ENCODE measurements around the gene COL28A1.
"Not testable (repeated sequence)": the region's sequence is repeated elsewhere in the genome, so short reads cannot be mapped to it uniquely, and the experiment has no call there.

COL28A1 gene

DNA sequence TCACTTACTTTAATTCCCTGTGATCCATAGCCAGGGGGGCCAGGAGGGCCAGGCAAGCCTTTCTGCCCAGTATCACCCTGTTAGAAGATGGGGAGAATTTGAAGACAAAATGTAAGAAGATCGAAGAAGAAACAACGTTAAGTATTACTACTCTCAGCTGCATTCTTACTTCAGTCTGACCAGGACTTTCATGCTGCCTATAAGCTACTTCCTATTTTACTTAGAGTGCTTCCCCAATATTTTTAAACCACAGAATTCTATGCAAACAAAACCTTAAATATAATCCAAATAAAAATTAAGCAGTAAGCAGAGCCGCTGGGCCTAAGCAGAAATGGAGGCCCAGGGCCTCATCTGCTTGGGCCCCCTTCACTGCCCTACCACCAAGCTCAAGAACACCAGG is 117.8 kb downstream of the COL28A1 start:
- H3K4me3 ChIP-seq (ENCODE audit: low read length): no peak overlapping the region
- no peak for TF ChIP-seq ZNF274 (IDR thresholded peaks at IDR 0.05; ENCODE audit: low read depth, low read length)

DNA sequence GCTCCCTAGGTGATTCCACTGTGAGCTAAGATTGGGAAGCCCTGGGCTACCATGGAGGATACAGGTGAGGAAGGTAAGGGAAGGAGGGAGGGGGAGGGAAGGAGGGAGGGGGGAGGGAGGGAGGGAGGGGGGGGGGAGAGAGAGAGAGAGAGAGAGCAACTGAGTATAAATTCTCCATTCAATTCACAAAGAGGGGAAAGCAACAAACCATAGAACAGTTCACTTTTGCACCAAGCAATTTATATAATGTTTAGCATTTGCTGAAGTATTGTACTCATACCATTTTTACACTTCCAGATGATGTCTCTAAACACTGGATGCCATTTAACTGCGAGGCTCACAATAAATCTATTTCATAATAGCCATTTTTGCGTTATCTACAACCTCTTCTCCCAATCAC is 118.3 kb downstream of the COL28A1 start:
- no peak for TF ChIP-seq ZNF274 (IDR thresholded peaks at IDR 0.05; ENCODE audit: low read depth, low read length)
- no peak overlapping the region for H3K4me3 ChIP-seq (ENCODE audit: low read length)

DNA sequence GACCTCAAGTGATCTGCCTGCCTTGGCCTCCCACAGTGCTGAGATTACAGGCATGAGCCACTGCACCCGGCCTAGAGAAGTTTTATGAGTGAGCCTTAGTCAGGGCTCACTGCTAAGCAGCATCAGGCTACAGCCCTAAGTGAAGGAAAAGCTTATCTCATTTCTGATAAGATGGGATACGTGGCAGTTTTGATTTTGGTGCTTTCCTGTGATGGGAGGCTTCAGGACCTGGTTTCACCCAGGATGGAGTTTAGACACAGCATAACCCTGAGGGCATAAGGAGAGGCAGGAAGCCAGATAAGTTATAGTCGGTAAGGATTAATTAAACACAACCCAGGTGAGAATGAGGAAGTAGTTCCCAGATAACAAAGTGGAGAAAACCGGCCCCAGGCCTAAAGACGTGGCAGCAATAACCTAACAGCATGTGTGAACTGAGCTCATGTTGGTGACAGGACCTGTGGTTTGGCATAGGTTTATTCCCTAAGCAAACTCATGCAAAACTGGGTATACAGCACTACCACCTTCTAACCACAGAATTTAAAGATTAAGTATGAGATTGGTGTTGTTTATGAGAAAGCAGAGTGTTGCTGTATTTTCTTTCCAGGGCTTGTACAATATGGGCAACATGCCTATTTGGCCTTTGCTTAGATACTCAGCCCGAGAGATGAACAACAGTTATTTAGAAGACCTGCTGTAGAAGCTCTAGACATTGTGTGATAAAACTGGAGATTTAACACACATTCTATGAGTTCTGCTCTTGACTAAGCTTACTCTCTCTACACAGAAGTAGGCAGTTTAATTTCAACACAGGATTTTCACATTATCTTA is 119.4 kb downstream of the COL28A1 start:
- no peak overlapping the region for H3K4me3 ChIP-seq (ENCODE audit: low read length)
- no peak for TF ChIP-seq ZNF274 (IDR thresholded peaks at IDR 0.05; ENCODE audit: low read depth, low read length)

DNA sequence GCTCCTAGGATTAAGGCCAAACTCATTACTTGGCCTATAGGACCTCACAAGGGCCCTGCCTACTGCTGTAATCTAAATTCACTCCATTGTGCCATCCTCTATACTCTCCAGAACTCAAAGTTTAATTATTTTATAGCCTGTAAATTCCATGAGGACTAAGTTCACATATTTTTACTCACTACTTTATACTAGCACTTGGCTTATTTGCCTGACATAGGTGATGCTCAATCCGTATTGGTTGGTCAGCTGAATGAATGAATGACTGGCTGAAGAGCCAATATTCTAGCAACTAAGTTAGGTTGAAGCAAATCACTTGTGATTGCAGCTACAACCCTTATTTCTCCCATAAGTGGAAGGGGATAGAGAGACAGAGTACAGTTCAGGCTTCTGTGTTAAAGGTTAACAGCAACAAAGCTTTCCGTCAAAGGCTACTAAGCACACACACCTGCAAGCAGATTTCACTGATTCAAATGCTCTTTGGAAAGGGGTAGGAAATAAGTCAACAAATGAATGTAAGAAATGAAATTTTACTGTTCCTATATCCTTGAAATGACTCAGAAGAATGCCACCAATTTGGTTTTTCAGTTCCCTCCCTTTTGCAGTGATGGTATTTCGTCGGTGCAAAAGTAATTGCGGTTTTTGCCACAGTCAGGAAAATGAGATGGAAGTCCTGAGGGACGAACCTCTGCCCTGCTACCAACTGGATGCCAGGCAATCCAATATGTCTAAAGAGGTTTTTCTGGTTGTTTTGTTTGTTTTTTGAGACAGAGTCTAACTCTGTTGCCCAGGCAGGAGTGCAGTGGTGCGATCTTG is 120.7 kb downstream of the COL28A1 start:
- H3K4me3 ChIP-seq (ENCODE audit: low read length): no peak overlapping the region
- no peak for TF ChIP-seq ZNF274 (IDR thresholded peaks at IDR 0.05; ENCODE audit: low read depth, low read length)

DNA sequence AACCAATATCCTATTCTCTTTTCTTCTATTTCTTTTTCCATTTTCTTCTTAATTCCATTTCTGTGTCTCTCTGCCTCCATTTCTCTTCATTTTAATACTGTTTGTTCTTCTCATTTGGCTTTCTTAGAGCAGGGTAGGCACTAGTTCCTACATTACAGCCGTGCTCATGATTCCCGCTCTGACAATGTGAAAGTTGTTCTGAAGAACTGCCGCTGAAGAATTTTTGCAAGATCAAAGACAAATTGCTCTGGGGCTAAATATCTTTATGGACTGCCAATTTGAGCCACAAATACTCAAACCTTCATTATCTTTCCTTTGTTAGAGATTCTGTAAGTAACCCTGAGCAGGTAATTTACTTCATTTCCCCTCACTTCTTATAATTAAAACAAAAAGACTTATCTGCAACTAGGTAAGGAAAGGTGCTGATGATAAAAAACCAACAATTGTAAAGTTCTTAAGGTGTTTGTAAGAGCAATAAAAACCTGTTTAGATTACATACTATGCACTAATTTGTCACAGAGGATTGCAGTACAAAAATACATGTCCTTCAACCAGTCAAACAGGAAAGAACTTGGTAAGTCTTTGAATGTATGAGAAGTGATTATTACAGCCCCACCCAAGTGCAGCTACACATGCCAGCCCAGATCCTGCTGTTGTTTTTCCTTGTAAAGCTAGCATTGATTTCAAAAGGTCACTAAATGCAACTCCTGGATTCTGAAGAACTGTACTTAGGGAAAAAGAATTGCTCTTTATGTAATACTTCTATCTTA is 127.5 kb downstream of the COL28A1 start:
- TF ChIP-seq ZNF274 (IDR thresholded peaks at IDR 0.05; ENCODE audit: low read depth, low read length): no peak
- H3K4me3 ChIP-seq (ENCODE audit: low read length): no peak overlapping the region

DNA sequence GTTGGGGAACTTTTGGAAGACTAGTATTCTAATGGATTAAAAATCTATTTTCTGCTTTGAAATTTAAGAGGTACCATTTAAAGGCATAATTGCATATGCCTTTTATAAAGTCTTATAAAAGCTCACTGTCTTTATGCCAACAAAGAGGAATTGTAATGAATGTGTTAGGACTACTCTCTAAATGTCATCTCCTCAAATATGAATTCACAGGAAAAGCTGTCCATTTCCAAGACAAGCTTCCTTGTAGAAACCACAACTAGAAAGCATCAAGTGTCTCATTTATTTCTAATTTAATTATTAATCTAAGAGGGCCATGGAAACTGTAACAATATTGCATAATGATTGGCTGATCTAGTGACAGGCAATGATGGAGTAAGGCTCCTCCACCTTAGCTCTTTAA is 130.2 kb downstream of the COL28A1 start:
- H3K4me3 ChIP-seq (ENCODE audit: low read length): no peak overlapping the region
- no peak for TF ChIP-seq ZNF274 (IDR thresholded peaks at IDR 0.05; ENCODE audit: low read depth, low read length)

DNA sequence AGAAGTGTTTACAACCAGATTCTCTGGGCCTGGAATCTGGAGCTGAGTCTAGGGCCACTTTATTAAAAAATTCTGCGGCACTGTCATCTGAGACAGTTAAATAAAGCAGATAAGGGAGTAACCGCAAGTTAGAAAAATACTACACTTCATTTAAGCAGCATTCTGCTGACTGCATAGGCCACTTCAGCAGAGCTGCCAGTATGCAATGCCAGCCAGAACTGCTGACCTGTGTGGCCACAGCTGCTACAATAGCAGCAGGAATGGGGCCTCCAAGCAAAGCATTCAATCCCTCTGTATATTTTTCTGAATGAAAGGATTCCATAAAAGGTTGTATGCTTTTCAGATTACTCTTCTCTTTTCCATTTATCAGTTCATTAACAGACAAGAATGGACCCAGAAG is 136.0 kb downstream of the COL28A1 start:
- TF ChIP-seq ZNF274 (IDR thresholded peaks at IDR 0.05; ENCODE audit: low read depth, low read length): no peak
- H3K4me3 ChIP-seq (ENCODE audit: low read length): no peak overlapping the region

DNA sequence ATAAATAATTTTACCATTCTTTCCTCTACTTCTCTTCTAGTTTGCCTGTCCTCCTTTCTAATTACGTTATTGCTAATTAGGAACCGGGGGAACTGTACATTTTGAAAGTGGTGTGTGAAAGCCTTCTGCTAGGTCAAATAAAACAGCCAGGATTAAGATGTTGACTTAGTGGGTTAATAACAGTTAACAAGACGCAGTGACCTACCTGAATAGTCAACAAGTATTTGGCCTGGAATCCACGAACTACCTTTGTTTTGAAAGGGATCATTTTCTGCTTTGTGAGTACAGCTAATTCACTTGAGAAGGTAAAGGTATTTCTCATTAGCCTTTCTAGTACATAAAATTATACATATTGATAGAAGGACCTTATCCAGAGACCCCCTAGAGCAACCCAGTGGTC is 139.9 kb downstream of the COL28A1 start:
- no peak overlapping the region for H3K4me3 ChIP-seq (ENCODE audit: low read length)
- no peak for TF ChIP-seq ZNF274 (IDR thresholded peaks at IDR 0.05; ENCODE audit: low read depth, low read length)

DNA sequence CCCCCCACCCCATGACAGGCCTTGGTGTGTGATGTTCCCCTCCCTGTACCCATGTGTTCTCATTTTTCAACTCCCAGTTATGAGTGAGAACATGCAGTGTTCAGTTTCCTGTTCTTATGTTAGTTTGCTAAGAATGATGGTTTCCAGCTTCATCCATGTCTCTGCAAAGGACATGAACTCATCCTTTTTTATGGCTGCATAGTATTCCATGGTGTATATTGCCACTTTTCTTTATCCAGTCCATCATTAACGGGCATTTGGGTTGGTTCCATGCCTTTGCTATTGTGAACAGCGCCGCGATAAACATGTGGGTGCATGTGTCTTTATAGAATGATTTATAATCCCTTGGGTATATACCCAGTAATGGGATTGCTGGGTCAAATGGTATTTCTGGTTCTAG is 147.5 kb downstream of the COL28A1 start:
- not testable (repeated sequence) for H3K4me3 ChIP-seq (ENCODE audit: low read length)

DNA sequence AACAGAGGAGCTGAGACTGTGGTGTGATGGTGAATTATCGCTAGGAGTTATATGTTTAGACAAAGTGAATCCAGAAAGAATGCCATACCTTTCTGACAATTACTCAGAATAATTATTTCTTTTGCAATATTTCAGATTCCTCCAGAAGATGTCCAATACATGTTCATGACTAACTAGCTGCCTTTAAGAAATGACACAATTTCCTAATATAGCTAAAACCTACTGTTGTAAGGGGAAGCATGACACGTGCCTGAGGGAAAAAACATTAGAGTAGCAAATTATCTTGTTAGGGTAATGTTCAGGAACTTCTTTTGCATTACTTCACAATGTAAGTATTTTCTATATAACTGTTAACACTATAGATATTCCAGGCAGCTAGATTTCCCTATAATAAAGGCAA is 150.3 kb downstream of the COL28A1 start:
- no peak overlapping the region for H3K4me3 ChIP-seq (ENCODE audit: low read length)
- TF ChIP-seq ZNF274 (IDR thresholded peaks at IDR 0.05; ENCODE audit: low read depth, low read length): no peak

DNA sequence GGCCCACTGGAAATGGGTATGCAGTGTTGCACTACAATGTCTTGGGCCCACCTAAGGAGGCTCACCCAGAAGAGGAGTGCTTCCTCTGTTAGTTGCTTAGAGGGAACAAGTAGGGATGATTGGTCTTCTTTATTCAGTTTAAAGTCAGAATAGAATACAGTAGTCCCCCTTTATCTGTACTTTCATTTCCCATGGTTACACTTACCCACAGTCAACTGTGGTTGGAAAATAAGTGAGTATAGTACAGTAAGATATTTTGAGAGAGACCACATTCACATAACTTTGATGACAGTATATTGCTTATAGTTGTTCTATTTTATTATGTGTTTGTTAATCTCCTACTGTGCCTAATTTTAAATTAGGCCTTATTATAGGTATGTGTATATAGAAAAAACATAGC is 151.4 kb downstream of the COL28A1 start:
- no peak overlapping the region for H3K4me3 ChIP-seq (ENCODE audit: low read length)
- TF ChIP-seq ZNF274 (IDR thresholded peaks at IDR 0.05; ENCODE audit: low read depth, low read length): no peak

DNA sequence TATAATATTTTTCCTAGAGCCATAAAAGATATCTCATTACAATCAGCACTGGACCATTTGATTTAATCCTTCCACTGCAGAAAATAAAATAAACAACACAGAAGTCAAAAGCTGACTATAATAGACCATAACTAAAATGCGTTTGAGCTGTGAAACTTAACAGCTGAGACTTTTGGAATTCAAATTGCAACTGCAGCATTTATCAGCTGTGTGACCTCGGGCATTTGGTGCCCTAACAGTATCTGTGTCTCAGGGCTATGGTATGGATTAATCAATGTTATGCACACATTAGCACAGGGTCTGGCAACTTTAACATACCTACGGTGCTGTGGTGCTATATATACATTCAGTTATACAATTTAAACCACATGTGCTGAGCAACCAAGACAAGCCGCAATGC is 160.1 kb downstream of the COL28A1 start:
- no peak overlapping the region for H3K4me3 ChIP-seq (ENCODE audit: low read length)
- TF ChIP-seq ZNF274 (IDR thresholded peaks at IDR 0.05; ENCODE audit: low read depth, low read length): no peak

DNA sequence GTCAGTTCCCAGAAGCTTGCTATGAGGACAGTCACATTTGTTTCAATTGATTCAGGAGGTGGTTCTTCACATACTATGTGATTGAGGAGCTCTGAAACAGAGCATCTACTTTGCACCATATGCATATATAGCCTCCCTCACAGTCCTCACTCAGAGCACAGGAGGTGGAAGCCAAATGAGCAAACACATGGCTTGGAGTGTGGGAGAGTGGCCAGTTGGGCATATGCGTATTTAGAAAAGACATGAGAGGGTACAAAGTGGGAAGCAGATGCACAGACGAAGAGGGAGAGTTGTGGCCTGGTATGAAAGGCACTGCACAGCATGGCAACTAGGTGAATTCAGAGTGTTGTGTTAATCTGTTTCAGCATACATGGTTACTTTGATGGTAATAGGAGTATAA is 165.6 kb downstream of the COL28A1 start:
- no peak for TF ChIP-seq ZNF274 (IDR thresholded peaks at IDR 0.05; ENCODE audit: low read depth, low read length)
- H3K4me3 ChIP-seq (ENCODE audit: low read length): no peak overlapping the region

DNA sequence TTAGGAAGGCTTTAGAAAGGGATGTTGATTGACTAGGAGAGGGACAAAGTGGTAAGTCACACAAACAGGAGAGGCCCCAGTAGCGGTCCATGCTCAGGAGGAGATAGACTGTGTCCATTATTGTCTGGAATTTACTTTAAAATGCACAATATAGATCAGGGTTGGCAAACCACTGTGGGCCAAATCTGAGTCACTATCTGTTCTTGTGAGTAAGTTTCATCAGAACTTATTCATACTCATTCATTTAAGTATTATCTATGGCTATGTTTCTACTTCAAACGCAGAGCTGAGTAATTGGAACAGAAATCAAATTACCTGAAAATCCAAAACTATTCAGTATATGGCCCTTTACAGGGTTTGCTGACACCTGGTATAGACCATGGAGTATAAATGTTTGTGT is 166.5 kb downstream of the COL28A1 start:
- TF ChIP-seq ZNF274 (IDR thresholded peaks at IDR 0.05; ENCODE audit: low read depth, low read length): no peak
- H3K4me3 ChIP-seq (ENCODE audit: low read length): no peak overlapping the region

DNA sequence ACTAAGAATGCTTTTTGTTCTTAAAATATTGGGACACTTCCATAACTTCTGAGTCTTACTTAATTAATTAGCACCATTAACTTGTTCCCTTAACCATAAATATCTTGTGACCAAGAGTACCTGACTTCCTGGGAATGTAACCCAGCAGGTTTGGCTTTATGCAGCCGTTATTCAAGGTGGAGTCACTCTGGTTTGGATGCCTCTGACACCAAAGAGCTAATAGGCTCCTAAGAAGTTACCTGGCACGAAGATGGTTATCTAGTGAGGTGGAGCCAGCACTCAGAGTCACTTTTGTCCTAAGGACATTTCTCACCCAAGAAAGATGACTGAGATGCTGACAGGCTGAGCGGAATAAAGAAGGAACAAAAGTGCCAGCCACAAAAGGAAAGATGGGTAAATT is 181.0 kb downstream of the COL28A1 start:
- TF ChIP-seq ZNF274 (IDR thresholded peaks at IDR 0.05; ENCODE audit: low read depth, low read length): no peak
- no peak overlapping the region for H3K4me3 ChIP-seq (ENCODE audit: low read length)
